Right lobe of liver (tissue), 4 donors: ENCODE data around the gene VARS2.

Source experiments
- POLR2A ChIP-seq: fragments of 450-650 bp; IDR thresholded peaks from one replicate; pipeline ENCODE4 v1.6.1; 2017; ENCODE audit warnings: antibody characterized with exemption, mild to moderate bottlenecking
- TF ChIP-seq, protein P1 (sequence below), 4 donors: fragments of 200-600 bp in 3 of 4; fragments of 450-650 bp in 1 of 4; IDR thresholded peaks; one replicate each; pipeline versions ENCODE4 v1.5.1 to v1.8.0; 2016 to 2022; ENCODE audit warnings: antibody characterized with exemption in 4 of 4, mild to moderate bottlenecking in 2 of 4
- donor health status: DM: no; HTN: no; CAD: no.
- donor health status: DM: no; HTN: no; CAD: no.
- donor health status: DM: no; HTN: yes; CAD: no.

DNA sequence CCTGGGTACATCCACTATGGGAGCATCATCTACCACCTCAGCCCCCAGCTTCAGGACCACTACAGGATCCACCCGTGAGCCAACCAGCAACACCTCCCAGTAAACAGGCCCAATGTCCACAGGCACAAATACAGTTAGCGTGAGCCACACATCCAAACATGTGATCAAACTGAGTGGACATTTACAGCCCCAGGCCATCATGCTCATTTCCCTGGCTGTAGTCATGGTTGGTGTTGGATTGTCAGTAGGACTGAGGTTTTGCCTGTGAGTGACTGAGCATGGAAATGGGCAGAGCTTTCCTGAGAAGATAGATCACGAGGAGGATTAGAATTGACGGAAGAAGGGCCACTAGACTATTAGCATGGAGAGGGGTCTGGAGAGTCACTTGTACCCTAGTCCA, 58.8 kb downstream of the VARS2 start:
- TF ChIP-seq POLR2A: no peak
- TF ChIP-seq, protein P1, sequence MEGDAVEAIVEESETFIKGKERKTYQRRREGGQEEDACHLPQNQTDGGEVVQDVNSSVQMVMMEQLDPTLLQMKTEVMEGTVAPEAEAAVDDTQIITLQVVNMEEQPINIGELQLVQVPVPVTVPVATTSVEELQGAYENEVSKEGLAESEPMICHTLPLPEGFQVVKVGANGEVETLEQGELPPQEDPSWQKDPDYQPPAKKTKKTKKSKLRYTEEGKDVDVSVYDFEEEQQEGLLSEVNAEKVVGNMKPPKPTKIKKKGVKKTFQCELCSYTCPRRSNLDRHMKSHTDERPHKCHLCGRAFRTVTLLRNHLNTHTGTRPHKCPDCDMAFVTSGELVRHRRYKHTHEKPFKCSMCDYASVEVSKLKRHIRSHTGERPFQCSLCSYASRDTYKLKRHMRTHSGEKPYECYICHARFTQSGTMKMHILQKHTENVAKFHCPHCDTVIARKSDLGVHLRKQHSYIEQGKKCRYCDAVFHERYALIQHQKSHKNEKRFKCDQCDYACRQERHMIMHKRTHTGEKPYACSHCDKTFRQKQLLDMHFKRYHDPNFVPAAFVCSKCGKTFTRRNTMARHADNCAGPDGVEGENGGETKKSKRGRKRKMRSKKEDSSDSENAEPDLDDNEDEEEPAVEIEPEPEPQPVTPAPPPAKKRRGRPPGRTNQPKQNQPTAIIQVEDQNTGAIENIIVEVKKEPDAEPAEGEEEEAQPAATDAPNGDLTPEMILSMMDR (IDR thresholded peaks at IDR 0.05): no peak
